Astrocyte (in vitro differentiated cells and primary cell): ENCODE results near the gene TENT5C. TPM values are rescaled to one million over a fixed set of nuclear protein-coding genes. Genes with fewer than 3 reads are reported as not detected.

Source experiments
- DNase-seq: peaks from one replicate; pipeline ENCODE4 v3.0.0-alpha.2; 2010; ENCODE audit warnings: low read depth
- FAIRE-seq: peaks from 2 replicates; lab custom pipeline; 2011; peaks lifted over from hg19 to GRCh38; lab: Jason Lieb, UNC
- H2AFZ ChIP-seq: 2 replicates; pipeline ENCODE4 v1.6.0; 2012; ENCODE audit warnings: low read depth, low read length, inconsistent platforms
- H3K27ac ChIP-seq: 2 replicates; pipeline ENCODE4 v1.5.1; 2011; ENCODE audit warnings: low read depth, low read length, inconsistent platforms
- H3K27me3 ChIP-seq: 2 replicates; pipeline ENCODE4 v1.6.0; 2011; ENCODE audit warnings: low read length, inconsistent platforms; ENCODE audit not compliant: insufficient read depth
- H3K36me3 ChIP-seq: 2 replicates; pipeline ENCODE4 v1.5.1; 2011; ENCODE audit warnings: low read length, inconsistent platforms; ENCODE audit not compliant: insufficient read depth
- H3K4me1 ChIP-seq: 2 replicates; pipeline ENCODE4 v1.5.1; 2011; ENCODE audit warnings: low read length, inconsistent platforms; ENCODE audit not compliant: insufficient read depth
- H3K4me2 ChIP-seq: 2 replicates; pipeline ENCODE4 v1.6.0; 2012; ENCODE audit warnings: low read length, inconsistent platforms
- H3K4me3 ChIP-seq: 2 replicates; pipeline ENCODE4 v1.5.1; 2011; ENCODE audit warnings: low read depth, mild to moderate bottlenecking, low read length, inconsistent platforms; ENCODE audit not compliant: insufficient read depth
- H3K79me2 ChIP-seq: 2 replicates; pipeline ENCODE4 v1.6.0; 2012; ENCODE audit warnings: mild to moderate bottlenecking, low read length, inconsistent platforms; ENCODE audit not compliant: insufficient read depth
- H3K9ac ChIP-seq: 2 replicates; pipeline ENCODE4 v1.6.0; 2012; ENCODE audit warnings: mild to moderate bottlenecking, low read length, inconsistent platforms
- H3K9me3 ChIP-seq: 2 replicates; pipeline ENCODE4 v1.5.1; 2012; ENCODE audit warnings: low read depth, mild to moderate bottlenecking, low read length, inconsistent platforms; ENCODE audit not compliant: insufficient read depth
- H4K20me1 ChIP-seq: 2 replicates; pipeline ENCODE4 v1.6.0; 2012; ENCODE audit warnings: low read length, inconsistent platforms; ENCODE audit not compliant: insufficient read depth
- H3K27ac Mint-ChIP-seq: one replicate; pipeline ENCODE4 v1.8.0; 2021; ENCODE audit warnings: mild to moderate bottlenecking, mixed read lengths; ENCODE audit not compliant: unreplicated experiment
- H3K27me3 Mint-ChIP-seq: one replicate; pipeline ENCODE4 v1.8.0; 2021; ENCODE audit warnings: low read depth, mixed read lengths; ENCODE audit not compliant: unreplicated experiment
- H3K36me3 Mint-ChIP-seq: one replicate; pipeline ENCODE4 v1.8.0; 2021; ENCODE audit warnings: low read depth, mixed read lengths; ENCODE audit not compliant: unreplicated experiment
- H3K4me1 Mint-ChIP-seq: one replicate; pipeline ENCODE4 v1.8.0; 2021; ENCODE audit warnings: low read depth, mixed read lengths; ENCODE audit not compliant: unreplicated experiment
- H3K4me3 Mint-ChIP-seq: one replicate; pipeline ENCODE4 v1.8.0; 2021; ENCODE audit warnings: mild to moderate bottlenecking, moderate library complexity, mixed read lengths; ENCODE audit not compliant: unreplicated experiment
- H3K9me3 Mint-ChIP-seq: one replicate; pipeline ENCODE4 v1.8.0; 2021; ENCODE audit warnings: mild to moderate bottlenecking, mixed read lengths; ENCODE audit not compliant: unreplicated experiment
- EZH2 ChIP-seq: IDR thresholded peaks from 2 replicates; pipeline ENCODE4 v1.6.1; 2012; ENCODE audit warnings: mild to moderate bottlenecking, low read length, inconsistent platforms; ENCODE audit not compliant: insufficient read depth
- total RNA-seq: library from RNA; stranded (reverse); gene quantifications from 2 replicates; pipeline ENCODE4 v1.2.1, GENCODE V29; 2021
- TF ChIP-seq, protein P1 (sequence below): IDR thresholded peaks from 2 replicates; pipeline ENCODE4 v1.5.1; 2011; ENCODE audit warnings: low read depth, mild to moderate bottlenecking, inconsistent platforms, low read length, moderate library complexity; ENCODE audit not compliant: insufficient read depth

The TENT5C gene
- total RNA-seq, 1 donor from 2014 or later = 0.77 TPM

- FAIRE-seq (no peak), DNase-seq (no peak)
- H3K4me1 Mint-ChIP-seq = peaks cover 41% of the 10 kb centered on the region
- no peak overlapping the region for H3K4me3 ChIP-seq
- no peak overlapping the region for H3K27ac ChIP-seq
- no peaks in the 10 kb centered on the region for H3K9me3 ChIP-seq
- no peaks in the 10 kb centered on the region for H3K36me3 ChIP-seq
- H3K4me3 Mint-ChIP-seq = no peak overlapping the region
- no peaks in the 10 kb centered on the region for H3K9me3 Mint-ChIP-seq
- no peak overlapping the region for H3K27ac Mint-ChIP-seq
- no peaks in the 10 kb centered on the region for H3K36me3 Mint-ChIP-seq
- H3K27me3 ChIP-seq = peaks cover 7% of the 10 kb centered on the region
- H2AFZ ChIP-seq = no peak overlapping the region
- peaks cover 36% of the 10 kb centered on the region for H3K27me3 Mint-ChIP-seq
- H3K79me2 ChIP-seq = no peaks in the 10 kb centered on the region
- H4K20me1 ChIP-seq = no peaks in the 10 kb centered on the region
- H3K4me1 ChIP-seq = peaks cover 14% of the 10 kb centered on the region
- TF ChIP-seq EZH2 = no peak
- TF ChIP-seq, protein P1, sequence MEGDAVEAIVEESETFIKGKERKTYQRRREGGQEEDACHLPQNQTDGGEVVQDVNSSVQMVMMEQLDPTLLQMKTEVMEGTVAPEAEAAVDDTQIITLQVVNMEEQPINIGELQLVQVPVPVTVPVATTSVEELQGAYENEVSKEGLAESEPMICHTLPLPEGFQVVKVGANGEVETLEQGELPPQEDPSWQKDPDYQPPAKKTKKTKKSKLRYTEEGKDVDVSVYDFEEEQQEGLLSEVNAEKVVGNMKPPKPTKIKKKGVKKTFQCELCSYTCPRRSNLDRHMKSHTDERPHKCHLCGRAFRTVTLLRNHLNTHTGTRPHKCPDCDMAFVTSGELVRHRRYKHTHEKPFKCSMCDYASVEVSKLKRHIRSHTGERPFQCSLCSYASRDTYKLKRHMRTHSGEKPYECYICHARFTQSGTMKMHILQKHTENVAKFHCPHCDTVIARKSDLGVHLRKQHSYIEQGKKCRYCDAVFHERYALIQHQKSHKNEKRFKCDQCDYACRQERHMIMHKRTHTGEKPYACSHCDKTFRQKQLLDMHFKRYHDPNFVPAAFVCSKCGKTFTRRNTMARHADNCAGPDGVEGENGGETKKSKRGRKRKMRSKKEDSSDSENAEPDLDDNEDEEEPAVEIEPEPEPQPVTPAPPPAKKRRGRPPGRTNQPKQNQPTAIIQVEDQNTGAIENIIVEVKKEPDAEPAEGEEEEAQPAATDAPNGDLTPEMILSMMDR = no peak
- H3K4me2 ChIP-seq = no peak overlapping the region
- H3K9ac ChIP-seq = no peak overlapping the region
Observed at GRCh38 chr1:117611121-117611601, 5.3 kb downstream of the TENT5C start.

GRCh38 chr1:117611894-117612483 lies 6.1 kb downstream of the TENT5C start:
- no peak overlapping the region for H3K4me2 ChIP-seq
- Mint-ChIP-seq H3K4me3 (no peak overlapping the region), H3K9me3 (no peaks in the 10 kb centered on the region), H3K4me1 (peaks cover 39% of the 10 kb centered on the region), H3K27me3 (peaks cover 39% of the 10 kb centered on the region), H3K36me3 (no peaks in the 10 kb centered on the region), H3K27ac (no peak overlapping the region)
- no peak overlapping the region for H2AFZ ChIP-seq
- TF ChIP-seq, protein P1 = no peak
- TF ChIP-seq EZH2 = no peak
- H3K9me3 ChIP-seq = no peaks in the 10 kb centered on the region
- DNase-seq = peak; percentile 57
- H3K27me3 ChIP-seq = peaks cover 4% of the 10 kb centered on the region
- H3K4me3 ChIP-seq = no peak overlapping the region
- no peak overlapping the region for H3K9ac ChIP-seq
- peaks cover 13% of the 10 kb centered on the region for H3K4me1 ChIP-seq
- H3K27ac ChIP-seq = no peak overlapping the region
- no peaks in the 10 kb centered on the region for H3K79me2 ChIP-seq
- no peaks in the 10 kb centered on the region for H4K20me1 ChIP-seq
- no peak for FAIRE-seq
- H3K36me3 ChIP-seq = no peaks in the 10 kb centered on the region

- Histone ChIP-seq H3K27me3 (peaks cover 2% of the 10 kb centered on the region), H3K4me2 (peak overlapping the region; percentile 34), H3K9ac (no peak overlapping the region), H3K79me2 (no peaks in the 10 kb centered on the region), H2AFZ (no peak overlapping the region), H3K9me3 (no peaks in the 10 kb centered on the region), H3K36me3 (no peaks in the 10 kb centered on the region), H3K4me1 (peaks cover 7% of the 10 kb centered on the region), H3K4me3 (no peak overlapping the region), H3K27ac (no peak overlapping the region), H4K20me1 (no peaks in the 10 kb centered on the region)
- H3K27ac Mint-ChIP-seq = peak overlapping the region; percentile 41
- H3K4me3 Mint-ChIP-seq = no peak overlapping the region
- no peaks in the 10 kb centered on the region for H3K36me3 Mint-ChIP-seq
- peaks cover 38% of the 10 kb centered on the region for H3K27me3 Mint-ChIP-seq
- no peaks in the 10 kb centered on the region for H3K9me3 Mint-ChIP-seq
- FAIRE-seq (no peak), DNase-seq (peak; percentile 88)
- TF ChIP-seq EZH2 = no peak
- TF ChIP-seq, protein P1 = no peak
- H3K4me1 Mint-ChIP-seq = peaks cover 34% of the 10 kb centered on the region
Observed at GRCh38 chr1:117612517-117613248, 6.8 kb downstream of the TENT5C start.
